Stimulated activated CD8-positive, alpha-beta memory T cell treated with anti-CD3 and anti-CD28 coated beads, Interleukin-2, amount 100 ng/mL, for 1 hour (primary cell): ENCODE measurements around the gene SPIN1.

Source experiments
- DNase-seq, 2 donors: peaks; one replicate each; pipeline ENCODE4 v3.0.0-alpha.2; 2020; ENCODE audit warnings: low read depth in 2 of 2

The SPIN1 gene

DNA sequence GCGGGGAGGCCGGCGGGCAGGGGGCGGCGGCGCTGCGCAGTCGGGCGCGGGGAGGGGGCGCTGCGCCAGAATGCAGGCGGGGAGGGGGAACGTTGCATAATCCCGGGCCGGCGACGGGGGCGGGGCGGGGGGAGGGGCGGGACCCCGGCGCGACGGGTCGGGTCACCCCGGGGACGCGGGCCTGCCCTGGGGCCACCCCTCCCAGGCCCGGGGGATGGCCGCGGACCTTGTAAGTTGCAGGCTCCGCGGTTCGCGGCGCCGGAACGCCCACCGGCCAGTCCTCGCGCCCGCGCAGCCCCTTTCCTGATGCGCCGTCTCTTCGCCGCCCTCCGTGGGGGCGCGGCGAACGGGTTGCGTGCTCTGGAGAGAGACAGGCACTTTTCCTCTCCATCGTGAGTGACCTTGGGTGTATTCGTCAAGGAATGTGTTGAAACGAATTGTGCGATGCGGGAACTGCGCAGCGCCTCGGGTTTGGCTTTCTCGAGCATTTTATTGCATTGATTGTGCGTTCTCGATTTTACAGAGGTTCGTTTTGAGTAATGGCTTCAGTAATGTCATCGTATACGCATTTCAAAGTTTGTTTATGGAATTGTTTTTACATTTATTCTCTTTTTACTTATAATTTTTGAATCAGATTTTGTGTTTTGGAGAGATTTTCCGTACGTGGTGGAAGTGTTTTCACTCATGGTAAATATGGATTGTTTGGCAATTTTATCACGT lies 802 bp downstream of the SPIN1 start:
- DNase-seq: peak; percentile 5 to 14

DNA sequence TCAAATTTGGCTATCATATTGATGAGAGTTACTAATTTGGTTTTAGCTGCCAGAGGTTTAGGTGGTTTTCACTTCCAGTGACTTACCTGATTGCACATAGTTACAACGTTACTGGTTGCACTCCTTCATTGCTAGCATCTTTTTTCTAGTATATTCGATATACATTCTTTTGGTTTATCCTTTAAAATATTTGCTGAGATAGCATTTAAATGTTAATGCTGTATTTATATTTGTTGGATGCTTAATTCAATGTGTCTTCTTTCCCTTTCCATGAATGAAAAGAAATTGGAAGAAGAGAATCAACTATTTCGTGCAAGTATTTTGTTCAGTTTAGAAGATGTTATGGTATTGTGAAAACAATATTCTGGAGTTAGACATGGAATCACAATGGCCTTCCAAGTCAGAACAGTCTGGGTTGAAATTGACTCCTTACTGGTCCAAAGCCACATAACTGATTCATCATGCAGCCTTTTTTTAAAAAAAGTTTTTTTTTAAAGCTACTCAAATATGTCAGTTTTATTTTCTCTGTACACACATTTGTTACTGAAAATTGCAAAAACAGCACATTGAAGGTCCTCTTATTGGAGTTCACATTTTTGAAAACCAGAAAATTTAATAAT lies 2.2 kb downstream of the SPIN1 start:
- no peak for DNase-seq

DNA sequence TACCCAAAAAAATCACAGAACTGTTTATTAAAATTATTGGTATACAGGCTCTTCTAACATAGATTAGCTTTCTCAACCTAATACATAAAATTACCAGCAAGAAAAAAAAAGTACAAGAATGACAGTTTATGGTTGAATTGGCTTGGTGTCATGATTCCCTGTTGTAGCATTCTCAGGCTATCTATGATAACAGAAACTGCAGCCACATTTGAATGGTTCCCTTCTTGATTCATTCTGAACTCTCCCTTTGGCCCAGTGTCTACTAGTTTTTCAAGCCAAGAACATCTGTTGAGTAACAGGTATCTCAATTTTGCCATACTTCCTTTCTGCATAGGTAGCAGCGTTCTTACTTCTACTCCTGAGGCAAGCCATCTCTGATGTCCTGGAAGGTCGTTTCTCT lies 3.0 kb downstream of the SPIN1 start:
- DNase-seq: no peak

DNA sequence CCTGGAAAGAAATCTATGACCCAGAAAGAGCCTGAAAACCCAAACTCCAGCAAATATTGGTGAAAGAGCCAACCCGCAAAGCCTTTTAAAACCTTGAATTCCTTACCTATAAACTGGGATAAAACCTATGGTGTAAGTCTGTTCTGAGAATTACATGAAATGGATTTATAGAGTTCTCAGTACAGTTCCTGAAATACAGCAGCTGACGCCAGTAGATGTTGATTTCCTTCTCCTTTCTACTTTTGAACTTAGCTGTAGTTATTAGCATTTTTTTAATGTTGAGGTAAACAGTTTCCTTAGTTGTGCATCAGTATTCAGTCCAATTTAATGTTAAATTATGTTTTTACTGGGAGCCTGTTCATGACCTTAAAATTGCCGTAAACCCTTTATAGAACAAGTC lies 3.7 kb downstream of the SPIN1 start:
- no peak for DNase-seq

DNA sequence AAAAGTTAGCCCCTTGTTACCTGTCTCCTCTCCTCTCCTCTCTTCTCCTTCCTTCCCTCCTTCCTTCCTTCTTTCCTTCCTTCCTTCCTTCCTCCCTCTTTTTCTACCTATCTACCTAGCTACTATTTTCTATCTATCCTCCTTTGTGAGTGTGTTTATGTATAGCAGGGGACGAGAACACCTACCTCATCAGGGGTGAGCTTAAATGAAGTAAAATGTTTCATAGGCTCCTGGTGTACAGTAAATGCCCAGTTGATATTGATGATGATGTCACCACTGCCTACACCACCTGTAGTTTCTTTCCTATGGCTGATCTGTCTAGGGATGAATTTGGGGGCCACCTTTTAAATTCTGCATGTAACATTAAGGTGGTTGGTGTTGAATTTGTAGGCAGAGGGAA lies 4.3 kb downstream of the SPIN1 start:
- DNase-seq: no peak

DNA sequence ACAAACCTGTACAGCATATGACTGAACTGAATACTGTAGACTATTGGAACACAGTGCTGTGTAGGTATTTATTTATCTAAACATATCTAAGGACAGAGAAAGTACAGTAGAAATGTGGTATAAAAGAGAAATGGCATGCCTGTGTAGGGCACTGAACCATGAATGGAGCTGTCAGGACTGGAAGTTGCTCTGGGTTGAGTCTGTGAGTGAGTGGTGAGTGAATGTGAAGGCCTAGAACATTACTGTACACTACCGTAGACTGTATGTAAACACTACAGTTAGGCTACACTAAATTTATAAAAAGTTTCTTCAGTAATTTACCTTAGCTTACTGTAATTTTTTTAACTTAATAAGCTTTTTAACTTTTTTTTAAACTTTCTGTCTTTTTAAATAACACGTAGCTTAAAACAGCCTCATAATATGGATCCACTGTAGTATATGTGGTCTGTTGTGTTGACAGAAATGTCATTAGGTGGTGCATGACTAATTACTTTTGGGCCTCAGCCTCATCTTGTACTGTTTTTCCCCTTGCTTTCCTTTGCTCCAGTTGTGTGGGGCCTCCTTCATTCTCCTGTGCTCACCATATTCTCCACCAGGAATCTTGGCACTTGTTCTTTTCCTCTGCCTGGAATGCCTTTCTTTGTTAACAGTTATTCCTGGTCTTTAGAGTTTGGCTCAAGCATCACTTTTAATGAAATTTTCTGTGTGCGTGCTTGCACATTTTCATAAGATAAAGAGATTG lies 8.8 kb downstream of the SPIN1 start:
- no peak for DNase-seq

DNA sequence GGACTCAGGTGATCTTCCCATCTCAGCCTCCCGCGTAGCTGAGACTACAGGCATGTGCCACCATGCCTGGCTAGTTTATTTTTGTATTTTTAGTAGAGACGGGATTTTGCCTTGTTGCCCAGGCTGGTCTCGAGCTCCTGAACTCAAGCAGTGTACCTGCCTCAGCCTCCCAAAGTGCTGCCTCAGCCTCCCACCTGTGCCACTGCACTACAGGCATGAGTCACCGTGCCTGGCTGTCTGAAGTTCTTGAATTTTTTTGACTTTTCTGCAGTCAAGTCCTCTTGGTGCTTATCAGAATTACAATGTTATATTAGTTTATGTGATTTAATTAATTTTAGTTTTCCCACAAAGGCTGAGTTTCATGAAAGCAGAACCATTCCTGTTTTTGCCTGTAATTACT lies 9.8 kb downstream of the SPIN1 start:
- no peak for DNase-seq

DNA sequence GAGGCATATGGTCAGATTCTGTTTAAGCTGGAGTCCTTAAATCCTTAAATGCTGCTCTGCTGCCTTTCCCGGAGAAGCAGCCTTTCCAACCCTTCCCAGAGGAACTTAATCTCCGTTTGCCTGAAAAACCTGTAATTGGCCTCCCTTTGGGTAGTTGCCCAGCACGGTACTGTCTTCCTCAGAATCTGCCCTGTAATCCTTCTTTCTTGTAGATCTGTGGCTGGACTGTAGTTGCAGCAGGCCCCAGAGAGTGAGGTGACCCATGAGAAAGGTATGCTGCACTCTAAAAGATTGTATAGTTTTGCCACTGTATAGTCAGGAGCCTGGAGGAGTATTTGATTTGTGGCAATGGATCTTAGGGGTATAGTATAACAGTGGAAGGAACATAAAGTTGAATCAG lies 11.7 kb downstream of the SPIN1 start:
- DNase-seq: no peak

DNA sequence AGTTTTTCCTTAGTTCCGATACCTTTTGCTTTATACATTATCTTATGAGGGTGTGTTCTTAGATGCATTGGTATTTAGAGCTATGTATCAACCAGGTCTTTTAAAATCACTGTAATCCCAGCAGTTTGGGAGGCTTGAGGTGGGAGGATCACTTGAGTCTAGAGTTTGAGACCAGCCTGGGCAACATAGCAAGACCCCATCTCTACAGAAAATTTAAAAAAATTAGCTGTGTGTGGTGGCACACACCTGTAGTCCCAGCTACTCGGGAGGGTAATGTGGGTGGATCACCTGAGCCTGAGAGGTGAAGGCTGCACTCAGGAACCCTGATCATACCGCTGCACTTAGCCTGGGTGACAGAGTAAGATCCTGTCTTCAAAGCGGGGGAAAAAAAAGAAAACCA lies 15.1 kb downstream of the SPIN1 start:
- DNase-seq: no peak

DNA sequence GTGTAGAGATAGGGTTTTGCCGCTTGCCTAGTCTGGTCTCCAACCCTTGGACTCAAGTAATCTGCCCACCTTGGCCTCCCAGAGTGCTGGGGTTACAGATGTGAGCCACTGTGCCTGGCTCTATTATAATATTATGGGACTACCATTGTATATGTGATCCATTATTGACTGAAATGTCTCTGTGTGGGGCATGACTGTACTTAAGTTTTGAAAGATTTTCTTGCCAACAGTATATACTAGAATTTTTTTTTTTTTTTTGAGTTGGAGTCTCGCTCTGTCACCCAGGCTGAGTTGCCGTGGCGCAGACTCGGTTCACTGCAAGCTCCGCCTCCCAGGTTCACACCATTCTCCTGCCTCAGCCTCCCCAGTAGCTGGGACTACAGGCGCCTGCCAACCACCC lies 17.8 kb downstream of the SPIN1 start:
- DNase-seq: no peak

DNA sequence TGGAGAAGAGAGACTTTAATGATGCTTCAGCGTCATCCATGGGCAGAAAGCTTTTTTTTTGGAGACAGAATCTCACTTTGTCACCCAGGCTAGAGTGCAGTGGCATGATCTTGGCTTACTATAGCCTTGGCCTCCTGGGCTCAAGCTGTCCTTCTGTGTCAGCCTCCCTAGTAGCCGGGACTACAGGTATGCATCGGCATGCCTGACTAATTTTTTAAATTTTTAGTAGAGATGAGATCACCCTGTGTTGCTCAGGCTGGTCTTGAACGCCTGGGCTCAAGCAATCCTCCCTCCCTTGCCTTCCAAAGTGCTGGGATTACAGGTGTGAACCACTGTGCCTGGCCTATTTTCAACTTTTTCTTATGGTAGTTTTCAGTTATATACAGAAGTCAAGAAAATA lies 23.2 kb downstream of the SPIN1 start:
- no peak for DNase-seq

DNA sequence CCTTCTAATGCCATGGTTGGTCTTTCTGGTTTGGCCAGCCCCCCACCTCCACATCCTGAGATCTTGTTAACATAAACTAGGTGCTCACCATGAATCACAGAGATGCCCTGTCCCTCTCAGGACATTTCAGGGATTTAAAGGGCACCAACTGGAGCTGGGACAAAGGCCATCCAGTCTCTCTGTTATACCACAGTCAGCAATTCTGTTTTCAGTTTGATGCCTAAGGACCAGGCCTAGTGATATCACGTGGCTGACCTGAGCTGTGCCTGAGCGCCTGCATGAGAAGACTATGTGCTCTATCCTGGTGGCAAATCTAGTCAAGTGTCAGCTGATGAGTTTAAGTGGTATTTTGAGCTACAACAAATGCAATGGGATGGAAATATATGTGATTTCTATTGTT lies 26.1 kb downstream of the SPIN1 start:
- DNase-seq: no peak

DNA sequence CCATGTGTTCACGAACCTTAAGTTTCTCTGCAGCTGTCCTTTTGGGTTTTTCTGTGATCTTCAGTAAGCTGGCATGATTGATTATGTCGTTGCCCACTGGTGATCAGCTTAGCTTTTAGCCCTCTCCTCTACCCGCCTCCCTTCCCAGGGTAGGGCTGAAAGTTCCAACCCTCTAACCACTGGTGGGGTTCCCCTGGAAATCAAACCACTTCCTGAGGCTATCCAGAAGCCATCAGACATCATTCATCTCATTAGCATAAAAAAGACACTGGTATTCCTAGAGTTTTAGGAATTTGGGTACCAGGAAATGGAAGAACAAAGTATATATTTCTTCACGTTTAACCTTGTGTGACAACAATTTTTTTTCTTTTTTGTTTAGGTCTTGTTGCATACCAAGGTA lies 29.8 kb downstream of the SPIN1 start:
- no peak for DNase-seq

DNA sequence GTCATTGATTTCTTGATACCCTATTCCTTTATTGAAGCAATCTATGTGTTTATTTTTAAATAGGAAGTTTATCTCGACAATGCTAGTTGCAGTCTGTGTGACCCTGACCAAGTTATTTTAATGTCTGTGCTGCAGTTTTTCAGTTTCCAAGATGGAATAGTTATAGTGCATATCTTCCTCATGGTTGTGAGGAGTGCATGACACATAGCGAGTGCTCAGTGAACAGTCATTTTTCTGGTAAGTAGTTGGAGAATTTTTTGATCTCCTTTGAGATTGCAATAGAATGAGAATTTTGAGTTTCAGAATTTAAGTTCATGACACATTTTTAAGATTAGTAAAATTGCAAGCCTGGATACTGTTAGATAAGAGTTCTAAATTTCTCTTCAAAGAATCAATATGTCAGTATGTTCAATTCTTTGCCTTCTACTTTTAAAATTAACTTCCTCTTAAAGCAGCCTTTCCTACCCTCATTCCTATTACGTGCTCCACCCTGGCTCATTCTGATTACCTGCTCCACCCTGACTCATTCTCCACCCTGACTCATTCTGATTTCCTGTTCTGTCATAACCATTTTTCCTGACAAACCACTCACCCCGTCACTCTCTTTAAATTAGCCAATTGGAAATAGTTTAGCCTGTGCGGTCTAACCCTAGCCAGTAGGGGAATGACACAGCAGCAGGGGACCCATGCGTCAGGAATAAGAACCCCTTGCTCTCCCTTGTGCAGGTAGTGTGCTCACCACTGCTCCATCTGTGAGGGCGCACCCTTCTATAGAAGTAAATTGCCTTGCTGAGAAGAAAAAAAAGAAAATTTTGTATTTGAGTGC lies 30.7 kb downstream of the SPIN1 start:
- no peak for DNase-seq

DNA sequence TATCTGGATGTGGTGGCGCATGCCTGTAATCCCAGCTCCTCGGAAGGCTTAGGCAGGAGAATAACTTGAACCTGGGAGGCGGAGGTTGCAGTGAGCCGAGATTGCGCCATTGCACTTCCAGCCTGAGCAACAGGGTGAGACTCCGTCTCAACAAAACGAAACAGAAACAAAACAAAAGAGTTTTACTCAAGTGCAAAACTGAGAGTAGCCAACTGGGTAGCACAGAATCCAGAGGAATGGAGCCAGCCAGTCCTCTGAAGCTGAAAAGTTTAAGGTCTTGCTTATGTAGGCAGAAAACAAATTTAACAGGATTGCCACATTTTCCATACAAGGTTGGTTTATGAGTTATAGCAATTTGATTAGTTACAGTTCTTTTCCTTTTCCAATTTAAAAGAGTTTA lies 32.0 kb downstream of the SPIN1 start:
- no peak for DNase-seq

DNA sequence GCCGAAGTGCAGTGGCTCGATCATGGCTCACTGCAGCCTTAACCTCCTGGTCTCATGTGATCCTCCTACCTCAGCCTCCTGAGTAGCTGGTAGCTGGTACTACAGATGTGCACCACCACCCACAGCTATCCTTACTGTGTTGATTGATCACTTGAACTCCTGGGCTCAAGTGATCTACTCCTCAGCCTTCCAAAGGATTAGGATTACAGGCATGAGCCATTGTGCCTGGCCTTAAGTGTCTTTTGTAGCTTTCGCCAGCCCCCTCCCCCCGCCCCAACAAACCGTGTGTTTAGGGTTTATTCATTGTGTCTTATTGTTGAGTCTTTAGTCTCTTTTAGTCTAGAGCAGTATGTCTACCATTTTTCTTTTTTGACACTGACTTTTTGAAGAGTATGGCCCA lies 33.1 kb downstream of the SPIN1 start:
- DNase-seq: no peak

DNA sequence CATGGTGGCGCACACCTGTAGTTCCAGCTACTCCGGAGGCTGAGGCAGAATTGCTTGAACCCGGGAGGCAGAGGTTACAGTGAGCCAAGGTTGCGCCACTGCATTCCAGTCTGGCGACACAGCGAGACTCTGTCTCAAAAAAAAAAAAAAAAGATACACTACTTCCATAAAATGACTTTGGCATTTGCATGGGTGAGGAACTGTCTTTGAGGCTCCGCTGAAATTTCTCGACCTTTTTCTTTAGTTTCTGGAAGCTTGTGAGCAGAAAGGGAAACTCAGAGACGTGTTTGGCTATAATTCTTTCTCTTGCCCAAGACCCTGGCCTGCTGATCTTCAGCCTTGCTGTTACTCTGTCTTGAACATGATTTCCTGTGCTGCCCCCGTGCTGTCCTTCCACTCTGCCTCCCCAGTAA lies 37.3 kb downstream of the SPIN1 start:
- no peak for DNase-seq

DNA sequence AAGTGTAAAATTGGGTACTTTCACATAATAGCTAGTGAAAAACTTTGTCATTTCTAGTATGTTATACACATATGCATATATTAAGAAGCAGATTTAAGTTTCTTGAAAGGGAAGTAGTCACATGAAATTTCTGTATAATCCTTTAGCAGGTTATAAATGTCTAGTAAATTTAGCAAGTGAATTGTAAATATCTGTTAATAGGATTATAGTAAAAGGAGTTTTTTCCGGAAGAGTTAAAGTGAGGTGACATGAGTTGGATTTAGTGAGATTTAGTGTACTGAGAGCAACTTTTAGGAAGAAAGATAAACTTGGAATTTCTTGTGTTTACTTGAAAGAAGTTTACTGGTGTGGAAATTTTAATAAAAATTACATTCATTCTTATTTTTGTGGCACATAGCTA lies 38.4 kb downstream of the SPIN1 start:
- no peak for DNase-seq

DNA sequence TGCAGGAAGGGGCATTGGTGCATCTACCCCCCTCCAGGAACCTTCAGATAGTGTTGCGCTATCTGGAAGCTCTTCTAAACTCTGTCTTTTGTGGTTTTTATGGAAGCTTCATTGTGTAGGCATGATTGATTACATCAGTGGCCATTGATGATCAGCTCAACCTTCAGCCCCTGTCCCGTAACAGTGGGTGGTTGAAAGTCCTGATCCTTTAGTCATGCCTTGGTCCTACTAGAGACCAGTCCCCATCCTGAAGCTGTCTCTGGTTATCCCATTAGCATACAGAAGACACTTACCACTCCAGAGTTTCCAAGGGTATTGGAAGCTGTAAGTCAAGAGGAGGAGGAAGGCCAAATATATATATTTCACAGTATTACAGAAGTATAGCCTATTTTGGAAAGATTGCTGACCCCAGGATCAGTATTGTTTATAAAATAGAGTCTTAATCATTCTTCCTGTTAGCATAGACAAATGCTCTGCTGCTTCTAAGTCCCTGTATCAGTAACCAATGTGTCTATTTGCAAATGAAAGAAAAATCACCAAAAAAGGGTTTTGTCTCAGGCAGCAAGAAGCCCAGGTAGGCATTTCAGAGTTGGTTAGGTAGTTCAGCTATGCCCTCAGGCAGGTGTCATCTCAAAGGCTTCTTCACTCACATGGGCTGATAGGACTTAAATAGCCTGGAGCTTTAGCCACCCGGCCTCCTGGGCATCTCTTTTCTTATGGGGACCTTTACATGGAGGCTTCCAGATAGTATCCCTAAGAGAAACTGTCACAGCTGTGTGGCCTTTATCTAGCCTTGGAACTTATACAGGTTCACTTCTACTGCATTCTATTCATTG lies 41.6 kb downstream of the SPIN1 start:
- DNase-seq: no peak

DNA sequence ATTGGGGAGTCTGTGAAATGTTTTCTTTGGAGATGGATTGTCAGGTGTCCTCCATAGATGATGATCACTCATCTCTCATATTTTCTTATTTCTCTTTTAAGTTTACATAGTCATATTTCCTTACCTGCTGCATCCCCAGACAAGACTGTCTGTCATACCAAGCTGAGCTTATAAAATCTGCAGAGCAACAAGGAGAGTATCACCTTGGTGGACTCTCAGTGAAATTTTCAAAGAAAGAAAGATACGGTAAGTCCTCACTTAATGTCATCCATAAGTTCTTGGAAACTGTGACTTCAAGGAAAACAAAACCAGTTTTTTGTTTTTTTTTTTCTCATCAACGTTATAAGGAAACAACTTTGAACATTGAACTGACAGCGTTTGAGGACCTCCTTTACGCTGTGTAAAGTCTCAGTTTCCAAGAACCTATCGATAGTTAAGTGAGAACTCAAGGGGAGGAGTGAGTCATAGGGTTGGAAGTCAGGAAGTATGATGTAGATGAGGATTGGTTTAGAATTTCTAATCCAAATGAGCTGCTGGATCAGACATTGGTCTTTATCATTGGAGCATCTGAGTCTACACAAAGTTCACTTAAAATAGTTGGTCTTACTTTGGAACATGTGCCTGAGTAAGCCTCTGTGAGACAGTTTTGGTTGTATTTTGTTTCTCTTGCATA lies 45.5 kb downstream of the SPIN1 start:
- no peak for DNase-seq

DNA sequence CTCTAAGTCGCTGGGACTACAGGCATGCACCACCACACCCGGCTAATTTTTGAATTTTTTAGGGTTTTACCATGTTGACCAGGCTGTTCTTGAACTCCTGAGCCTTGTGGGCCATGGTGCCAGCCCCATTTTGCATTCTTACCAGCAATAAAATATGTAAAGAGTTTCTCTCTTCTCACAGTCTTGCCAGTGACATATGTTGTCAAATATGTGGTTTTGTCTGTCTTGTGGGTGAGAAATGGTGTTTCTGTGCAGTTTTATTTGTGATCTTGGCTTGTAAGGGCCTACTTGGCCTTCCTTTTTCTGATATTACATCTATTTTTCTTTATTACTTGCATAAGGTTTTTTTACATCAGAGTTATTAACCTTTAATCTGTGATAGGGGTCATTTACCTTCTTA lies 47.1 kb downstream of the SPIN1 start:
- no peak for DNase-seq
